ENCODE data around the gene SF3B1. TPM values are rescaled to one million over a fixed set of nuclear protein-coding genes. Genes with fewer than 3 reads are reported as not detected.

Gene SF3B1
- total and polyA plus RNA-seq, 2 of the 13 experiments (the other 11 are each of a cell fraction or from before 2014, with no cell fraction given) = 387 to 750 TPM

GRCh38 chr2:197453914-197454398 lies 19.1 kb upstream of the SF3B1 start (continued):
- TF ChIP-seq SNAPC5 (CRISPR knock-in tag; IDR thresholded peaks at IDR 0.05; ENCODE audit: borderline replicate concordance) (no peak), ZNF256 (CRISPR knock-in tag; conservative IDR thresholded peaks at IDR 0.05) (no peak), NR0B2 (CRISPR knock-in tag; IDR thresholded peaks at IDR 0.05) (0 out of 2 replicates have a peak, but pooled peaks have one; percentile 4), RFXAP (CRISPR knock-in tag; IDR thresholded peaks at IDR 0.05; ENCODE audit: borderline replicate concordance) (peak; percentile 98), ZSCAN30 (CRISPR knock-in tag; IDR thresholded peaks at IDR 0.05) (0 out of 2 replicates have a peak, but pooled peaks have one; percentile 70), CREBL2 (CRISPR knock-in tag; IDR thresholded peaks at IDR 0.05; ENCODE audit: borderline replicate concordance) (no peak), FOXA3 (CRISPR knock-in tag; IDR thresholded peaks at IDR 0.05) (peak; percentile 62), ETV5 (CRISPR knock-in tag; IDR thresholded peaks at IDR 0.05; ENCODE audit: borderline replicate concordance) (peak; percentile 91; the same call in 1 of the 2 replicates), MLX (CRISPR knock-in tag; IDR thresholded peaks at IDR 0.05) (no peak), ZNF7 (CRISPR knock-in tag; IDR thresholded peaks at IDR 0.05) (0 out of 2 replicates have a peak, but pooled peaks have one; percentile 2), MAZ (IDR thresholded peaks at IDR 0.05; ENCODE audit: borderline replicate concordance, low read depth, low read length) (no peak), MAZ (CRISPR knock-in tag; IDR thresholded peaks at IDR 0.05; ENCODE audit: low read depth) (peak; percentile 59; the same call in 1 of the 2 replicates), LRRFIP1 (CRISPR knock-in tag; conservative IDR thresholded peaks at IDR 0.05) (no peak), ZNF816 (CRISPR knock-in tag; IDR thresholded peaks at IDR 0.05; ENCODE audit: borderline replicate concordance) (no peak; the same call in none of the 2 replicates), ZNF598 (CRISPR knock-in tag; IDR thresholded peaks at IDR 0.05; ENCODE audit: borderline replicate concordance) (no peak), GFI1 (CRISPR knock-in tag; IDR thresholded peaks at IDR 0.05; ENCODE audit: borderline replicate concordance) (0 out of 2 replicates have a peak, but pooled peaks have one; percentile 64), RBFOX2 (IDR thresholded peaks at IDR 0.05; ENCODE audit: low read depth, low read length) (no peak), ZBTB14 (CRISPR knock-in tag; IDR thresholded peaks at IDR 0.05) (no peak), ZFP36L1 (CRISPR knock-in tag; IDR thresholded peaks at IDR 0.05) (0 out of 2 replicates have a peak, but pooled peaks have one; percentile 67), ZEB1 (IDR thresholded peaks at IDR 0.05; ENCODE audit: insufficient replicate concordance, low read depth) (peak; percentile 23), TRAFD1 (CRISPR knock-in tag; IDR thresholded peaks at IDR 0.05; ENCODE audit: borderline replicate concordance) (no peak), GZF1 (CRISPR knock-in tag; IDR thresholded peaks at IDR 0.05) (peak; percentile 23; the same call in 1 of the 2 replicates)
